Measurements from ENCODE around the gene LRP6. TPM values are rescaled to one million over a fixed set of nuclear protein-coding genes. Genes with fewer than 3 reads are reported as not detected.

The LRP6 gene
- total and polyA plus RNA-seq, 2 of the 8 experiments (the other 6 are each of a cell fraction or from before 2014, with no cell fraction given) = 53.6 to 73.2 TPM

GRCh38 chr12:12294215-12295005 lies 27.6 kb upstream of the LRP6 start:
- WGBS, 2 experiments (ENCODE audit: extremely low coverage in 1 of 2, insufficient coverage in 1 of 2, insufficient read length in 1 of 2, insufficient replicate concordance in 2 of 2, low coverage in 1 of 2, low lambda C conversion rate in 2 of 2, missing lambda C conversion rate in 1 of 2) = 59% methylated on average over 5 of the region's 5 CpGs; no CpG with 5 or more reads in 1 of the 2 experiments
- Histone ChIP-seq H3K36me3 (ENCODE audit: control insufficient read depth in 2 of 4, insufficient read depth in 4 of 4, low read length in 3 of 4) (no peaks in the 10 kb centered on the region), H2BK15ac (ENCODE audit: low read length) (no peak overlapping the region), H2BK120ac (replicated peaks; ENCODE audit: low read depth, low read length) (no peak overlapping the region), H3K4me3 (ENCODE audit: extremely low read depth in 1 of 4, insufficient read depth in 2 of 4, low read depth in 3 of 4, low read length in 4 of 4) (no peak overlapping the region), H3K4ac (replicated peaks; ENCODE audit: insufficient read length, low read depth, low read length) (no peak overlapping the region), H3K4me1 (replicated peaks in 1 of 4; ENCODE audit: control insufficient read depth in 3 of 4, insufficient read depth in 4 of 4, low read length in 3 of 4) (peaks cover 0 to 9% (median 5%) of the 10 kb centered on the region in 4 experiments; a peak in 6 of 7 replicates), H2BK12ac (ENCODE audit: low read depth, low read length) (no peak overlapping the region), H3K9ac (replicated peaks in 1 of 4; ENCODE audit: extremely low read depth in 1 of 4, low read depth in 3 of 4, low read length in 3 of 4) (no peak overlapping the region), H4K91ac (replicated peaks; ENCODE audit: insufficient read length, low read length) (peak overlapping the region; percentile 72), H3K23ac (ENCODE audit: insufficient read length) (no peak overlapping the region), H3K14ac (ENCODE audit: insufficient read length) (no peak overlapping the region), H4K20me1 (replicated peaks in 1 of 2; ENCODE audit: control insufficient read depth in 1 of 2, insufficient read depth in 2 of 2, low read length in 2 of 2) (no peaks in the 10 kb centered on the region), H3K79me1 (ENCODE audit: low read depth, low read length) (no peaks in the 10 kb centered on the region), H3K27ac (ENCODE audit: low read depth, low read length) (peak overlapping the region; percentile 38; the same call in 1 of the 2 replicates), H3K23me2 (ENCODE audit: low read depth, low read length) (no peaks in the 10 kb centered on the region), H3K27me3 (replicated peaks in 1 of 4; ENCODE audit: control insufficient read depth in 3 of 4, extremely low read depth in 1 of 4, insufficient read depth in 3 of 4, low read length in 3 of 4) (no peaks in the 10 kb centered on the region), H2AK5ac (ENCODE audit: low read depth, low read length) (no peak overlapping the region), H3K4me2 (ENCODE audit: insufficient read depth in 1 of 2, low read depth in 2 of 2, low read length in 2 of 2) (peak overlapping the region; percentile 19 to 24; a peak in 3 of 4 replicates), H3K18ac (ENCODE audit: extremely low read depth, low read length) (peak overlapping the region; percentile 83; the same call in 1 of the 2 replicates), H3K56ac (replicated peaks; ENCODE audit: insufficient read length, low read depth, low read length) (no peak overlapping the region), H3K9me3 (ENCODE audit: insufficient read depth in 2 of 2, low read depth in 1 of 2, low read length in 1 of 2) (no peaks in the 10 kb centered on the region), H2BK20ac (ENCODE audit: low read length) (no peak overlapping the region; the same call in 1 of the 2 replicates), H4K8ac (ENCODE audit: extremely low read depth, insufficient read depth, low read length) (no peak overlapping the region), H2AFZ (ENCODE audit: low read length) (no peak overlapping the region), H2BK5ac (ENCODE audit: low read depth, low read length) (peak overlapping the region; percentile 39; the same call in 1 of the 2 replicates), H3K79me2 (ENCODE audit: control insufficient read depth in 1 of 2, insufficient read depth in 2 of 2, low read length in 2 of 2) (no peaks in the 10 kb centered on the region), H4K5ac (ENCODE audit: insufficient read length, low read depth, low read length) (peak overlapping the region; percentile 19)
- FAIRE-seq (peak; percentile 78), DNase-seq (ENCODE audit: low read depth in 1 of 2, low spot score in 2 of 2) (no peak)
- CTCF ChIA-PET (ENCODE audit: partially characterized antibody) = interaction anchor here (0.6 to 0.9 kb wide), 2 partner anchors 26 to 33 kb away, joined by 3 read pairs; no protein-coding TSS in a partner anchor
- POLR2A ChIA-PET (ENCODE audit: partially characterized antibody) = interaction anchor here (0.9 to 1.0 kb wide), 3 partner anchors 12 to 28 kb away, joined by 3 to 4 read pairs (median 3); partner anchors contain the start of gene LRP6
- TF ChIP-seq RAD21 (IDR thresholded peaks at IDR 0.05 in 1 of 2, conservative IDR thresholded peaks at IDR 0.05 in 1 of 2; ENCODE audit: low read depth in 2 of 2, low read length in 2 of 2) (no peak), CHD1 (IDR thresholded peaks at IDR 0.05; ENCODE audit: low read depth, low read length) (no peak), RFX5 (IDR thresholded peaks at IDR 0.05; ENCODE audit: borderline replicate concordance, low read depth, low read length) (no peak), SP1 (IDR thresholded peaks at IDR 0.05; ENCODE audit: low read depth, low read length) (0 out of 2 replicates have a peak, but pooled peaks have one; percentile 15), HDAC2 (IDR thresholded peaks at IDR 0.05; ENCODE audit: borderline replicate concordance in 1 of 2, low read depth in 2 of 2, low read length in 2 of 2) (no peak; a peak in 1 of 4 replicates), TAF7 (optimal IDR thresholded peaks at IDR 0.05; ENCODE audit: borderline replicate concordance, low read depth, low read length) (peak; percentile 14), CBX5 (IDR thresholded peaks at IDR 0.05; ENCODE audit: low read depth, low read length) (no peak), TBP (IDR thresholded peaks at IDR 0.05; ENCODE audit: low read depth, low read length) (no peak), POU5F1 (IDR thresholded peaks at IDR 0.05; ENCODE audit: low read depth, low read length) (no peak), CTBP2 (IDR thresholded peaks at IDR 0.05; ENCODE audit: borderline replicate concordance, insufficient read depth, insufficient read length, low read length) (peak; percentile 82), MAFK (IDR thresholded peaks at IDR 0.05; ENCODE audit: low read depth, low read length) (no peak)

Measured in H1 (cell line).